GM10248 (cell line): Measurements from ENCODE around the gene REG1A.

Experiments used
- CTCF ChIA-PET: fragments of 300-600 bp; sonication (Branson Sonifier 250); formaldehyde crosslinking; extraction: SDS; loops from one replicate; lab custom pipeline; 2021; ENCODE audit warnings: antibody characterized with exemption; lab: Yijun Ruan, JAX
- POLR2A ChIA-PET: fragments of 350-650 bp; sonication (Branson Sonifier 250); formaldehyde crosslinking; extraction: SDS; loops from one replicate; lab custom pipeline; 2020; ENCODE audit warnings: antibody characterized with exemption; lab: Yijun Ruan, JAX
- DNase-seq: peaks from one replicate; pipeline ENCODE4 v3.0.0; 2012; ENCODE audit errors: extremely low spot score
- CTCF ChIP-seq: IDR thresholded peaks from 2 replicates; pipeline ENCODE4 v1.5.1; 2012; ENCODE audit warnings: mild to moderate bottlenecking, low read depth; ENCODE audit errors: extremely low read depth, missing control alignments, control extremely low read depth

REG1A gene

GRCh38 chr2:79086255-79086654, 34.0 kb upstream of the REG1A start:
- POLR2A ChIA-PET, result no interaction called here

GRCh38 chr2:79087785-79088364, 32.4 kb upstream of the REG1A start, which contains the start of gene REG1B:
Gene REG1B, minus strand, starts transcription at chr2:79087993. Its CDS starts 381 bp downstream, at chr2:79087612.
- no peak for TF ChIP-seq CTCF
- ChIA-PET POLR2A (no interaction called here), CTCF (interaction anchor here (0.7 kb wide), 1 partner anchor 12 kb away, joined by 3 read pairs; no protein-coding TSS in a partner anchor)
- DNase-seq, result no peak

More at GRCh38 chr2:79086255-79086654, 34.0 kb upstream of the REG1A start:
- CTCF ChIA-PET, result no interaction called here
- TF ChIP-seq CTCF, result no peak
- DNase-seq, result no peak

- no peak for DNase-seq
- POLR2A ChIA-PET, result no interaction called here
- TF ChIP-seq CTCF, result no peak
- CTCF ChIA-PET, result interaction anchor here (1.2 kb wide), 1 partner anchor 14 kb away, joined by 3 read pairs; no protein-coding TSS in a partner anchor
These were observed 29.6 kb upstream of the REG1A start for GRCh38 chr2:79090693-79091092.

- ChIA-PET POLR2A (no interaction called here), CTCF (no interaction called here)
- no peak for TF ChIP-seq CTCF
- DNase-seq, result no peak
These were observed 22.4 kb upstream of the REG1A start for GRCh38 chr2:79097843-79098242.

- DNase-seq, result no peak
- CTCF ChIA-PET, result interaction anchor here (1.4 kb wide), 1 partner anchor 11 kb away, joined by 3 read pairs; the partner anchor contains the start of gene REG1B
- TF ChIP-seq CTCF, result no peak
- POLR2A ChIA-PET, result no interaction called here
These were observed 21.1 kb upstream of the REG1A start for GRCh38 chr2:79099140-79099686.

GRCh38 chr2:79100285-79100684, 20.0 kb upstream of the REG1A start:
- no peak for TF ChIP-seq CTCF
- POLR2A ChIA-PET, result no interaction called here
- CTCF ChIA-PET, result interaction anchor here (1.4 kb wide), 1 partner anchor 13 kb away, joined by 3 read pairs; the partner anchor contains the start of gene REG1B
- no peak for DNase-seq
